ENCODE measurements around the gene RAB15.
"Not testable (repeated sequence)": the region's sequence is repeated elsewhere in the genome, so short reads cannot be mapped to it uniquely, and the experiment has no call there.

RAB15 gene

GRCh38 chr14:64937821-64938193, 34.3 kb downstream of the RAB15 start:
- DNase-seq (ENCODE audit: low read depth in 2 of 2): no peak

DNA sequence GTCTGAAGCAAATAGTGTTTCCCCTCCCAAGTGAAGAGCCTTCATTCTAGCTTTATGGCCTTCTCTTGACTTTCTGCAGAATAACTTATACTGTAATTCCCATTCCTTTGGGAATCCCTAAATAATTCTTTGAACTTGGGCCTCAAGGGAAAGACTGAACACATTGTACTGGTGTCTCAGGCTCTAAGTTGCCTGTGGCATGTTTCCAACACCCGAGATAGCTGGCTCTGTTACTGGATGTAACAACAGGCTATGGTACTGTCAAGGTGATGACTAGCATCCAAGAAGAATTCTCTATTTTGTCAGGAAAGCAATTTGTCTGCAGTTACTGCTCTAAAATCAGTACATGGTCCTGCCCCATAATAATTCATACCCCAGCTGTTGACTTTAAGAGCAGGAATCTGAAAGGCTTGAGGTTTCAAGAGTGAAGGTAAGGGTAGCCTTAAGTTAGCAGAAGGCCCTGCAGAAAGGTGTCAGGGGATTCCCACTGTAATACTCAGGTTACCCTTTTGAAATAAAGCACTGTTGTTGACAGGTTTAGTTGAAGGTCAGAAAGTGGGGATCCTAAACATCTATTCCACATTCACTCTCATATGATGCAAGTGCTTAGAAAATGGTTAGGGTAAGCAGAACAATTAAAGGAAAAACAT, 34.8 kb downstream of the RAB15 start:
- DNase-seq (ENCODE audit: low read depth in 2 of 2): no peak

DNA sequence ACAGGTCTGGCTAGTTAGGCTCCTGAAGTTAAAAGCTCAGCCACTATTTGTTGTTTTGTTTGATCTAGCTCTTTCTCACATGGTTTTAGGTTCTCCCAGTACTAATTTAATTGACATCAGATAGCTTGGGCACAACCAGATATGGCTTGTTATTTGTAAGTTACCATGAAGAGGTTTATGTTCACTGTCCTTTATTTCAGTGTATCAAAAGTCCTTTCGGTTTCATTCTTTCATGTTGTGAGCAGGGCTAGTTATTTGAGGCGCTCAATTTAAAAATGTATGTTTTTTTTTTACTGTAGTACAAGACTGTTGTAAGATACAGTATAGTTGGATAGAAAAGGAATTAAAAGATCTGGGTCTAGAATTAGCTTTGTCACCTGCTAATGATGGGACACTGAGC, 36.6 kb downstream of the RAB15 start:
- no peak for DNase-seq (ENCODE audit: low read depth in 2 of 2)

DNA sequence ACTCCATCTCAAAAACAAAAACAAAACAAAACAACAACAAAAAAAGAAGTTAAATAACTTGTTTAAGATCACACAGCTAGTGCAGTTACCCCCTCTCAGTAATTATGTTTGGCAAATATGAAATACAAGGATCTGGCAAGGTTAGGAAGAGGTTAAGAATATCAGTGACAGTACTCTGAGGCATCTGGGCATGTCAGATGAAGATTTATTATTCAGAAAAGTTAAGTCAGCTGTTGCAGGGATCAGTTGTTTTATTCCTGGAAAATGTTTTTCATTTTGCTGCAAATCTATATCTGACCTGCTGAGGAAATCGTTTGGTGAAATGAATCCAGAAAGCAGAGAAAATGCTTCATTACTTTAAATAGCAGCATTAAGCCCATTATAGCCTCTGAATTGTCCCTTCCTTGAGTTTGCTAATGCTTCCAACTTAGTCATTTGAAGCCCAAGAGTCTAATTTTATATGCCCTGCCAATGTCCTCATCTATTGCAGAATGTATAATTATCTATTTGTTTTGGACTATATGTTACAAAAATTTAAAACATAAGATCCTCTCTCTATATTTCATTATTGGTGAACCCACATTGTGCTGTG, 37.7 kb downstream of the RAB15 start:
- DNase-seq (ENCODE audit: low read depth in 2 of 2): no peak

GRCh38 chr14:64932231-64932630, 39.9 kb downstream of the RAB15 start:
- no peak for DNase-seq (ENCODE audit: low read depth in 2 of 2)

DNA sequence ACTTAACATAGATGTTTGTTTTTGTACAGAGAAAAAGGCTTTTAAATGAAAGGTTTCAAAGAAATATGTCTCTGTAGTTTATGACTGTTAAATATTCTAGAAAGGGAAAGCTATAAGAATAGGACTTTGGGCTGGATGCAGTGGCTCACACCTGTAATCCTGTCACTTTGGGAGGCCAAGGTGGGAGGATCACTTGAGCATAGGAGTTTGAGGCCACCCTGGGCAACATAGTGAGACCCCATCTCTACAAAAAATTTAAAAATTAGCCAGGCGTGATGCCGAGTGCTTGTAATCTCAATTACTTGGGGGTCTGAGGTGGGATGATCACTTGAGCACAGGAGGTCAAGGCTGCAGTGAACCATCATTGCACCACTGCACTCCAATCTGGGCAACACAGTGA, 41.0 kb downstream of the RAB15 start:
- no peak for DNase-seq (ENCODE audit: low read depth in 2 of 2)

DNA sequence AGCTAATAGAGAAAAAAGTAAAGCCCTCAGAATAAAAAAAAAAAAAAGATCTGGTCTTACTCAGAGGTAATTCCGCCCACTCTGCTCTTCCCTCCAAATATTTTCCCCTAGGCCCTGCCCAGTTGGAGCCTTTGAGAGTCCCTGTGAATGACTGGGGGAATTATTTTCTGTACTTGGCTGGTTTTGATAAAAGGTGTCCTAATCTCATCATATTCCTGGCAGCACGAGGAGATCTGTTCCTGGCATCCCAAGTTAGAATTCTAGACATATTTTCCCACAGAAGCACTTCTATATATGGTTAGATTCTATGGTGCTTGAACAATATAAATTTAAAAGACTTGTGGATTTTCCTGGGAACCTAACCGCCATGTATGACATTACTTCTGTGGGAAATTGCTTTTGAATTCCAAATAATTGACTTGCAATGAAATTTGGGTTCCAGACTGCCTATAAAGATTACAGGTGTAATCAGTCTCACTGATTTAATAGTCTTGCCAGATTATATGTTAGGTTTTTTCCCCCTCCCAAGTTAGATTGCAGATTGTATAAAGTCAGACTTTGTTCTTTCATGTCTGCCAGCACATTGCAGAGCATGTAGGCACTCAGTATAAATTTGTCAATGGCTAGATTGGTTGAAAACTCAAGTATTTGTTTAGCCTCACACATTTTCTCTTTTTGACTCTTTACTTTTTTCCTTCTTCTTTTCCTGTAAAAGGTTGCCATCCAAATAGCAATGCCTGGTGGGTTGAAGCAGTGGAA, 41.9 kb downstream of the RAB15 start:
- DNase-seq (ENCODE audit: low read depth in 2 of 2): no peak

DNA sequence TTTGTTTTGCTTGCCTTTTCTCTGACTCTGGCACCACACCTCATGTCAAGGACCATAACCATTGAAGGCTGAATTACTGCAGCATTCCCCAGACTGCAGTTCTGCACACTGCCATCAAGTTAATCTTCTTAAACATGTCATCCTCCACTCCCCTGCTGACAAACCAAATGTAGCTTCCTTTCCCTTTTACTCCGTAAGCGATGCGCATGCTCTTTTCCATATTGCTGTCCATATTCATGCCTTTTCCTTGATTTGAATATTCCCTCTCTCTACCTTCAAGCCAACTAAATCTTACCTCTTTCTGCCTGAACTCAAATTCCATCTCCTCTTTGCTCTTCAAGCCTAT, 43.1 kb downstream of the RAB15 start:
- DNase-seq (ENCODE audit: low read depth in 2 of 2): no peak

DNA sequence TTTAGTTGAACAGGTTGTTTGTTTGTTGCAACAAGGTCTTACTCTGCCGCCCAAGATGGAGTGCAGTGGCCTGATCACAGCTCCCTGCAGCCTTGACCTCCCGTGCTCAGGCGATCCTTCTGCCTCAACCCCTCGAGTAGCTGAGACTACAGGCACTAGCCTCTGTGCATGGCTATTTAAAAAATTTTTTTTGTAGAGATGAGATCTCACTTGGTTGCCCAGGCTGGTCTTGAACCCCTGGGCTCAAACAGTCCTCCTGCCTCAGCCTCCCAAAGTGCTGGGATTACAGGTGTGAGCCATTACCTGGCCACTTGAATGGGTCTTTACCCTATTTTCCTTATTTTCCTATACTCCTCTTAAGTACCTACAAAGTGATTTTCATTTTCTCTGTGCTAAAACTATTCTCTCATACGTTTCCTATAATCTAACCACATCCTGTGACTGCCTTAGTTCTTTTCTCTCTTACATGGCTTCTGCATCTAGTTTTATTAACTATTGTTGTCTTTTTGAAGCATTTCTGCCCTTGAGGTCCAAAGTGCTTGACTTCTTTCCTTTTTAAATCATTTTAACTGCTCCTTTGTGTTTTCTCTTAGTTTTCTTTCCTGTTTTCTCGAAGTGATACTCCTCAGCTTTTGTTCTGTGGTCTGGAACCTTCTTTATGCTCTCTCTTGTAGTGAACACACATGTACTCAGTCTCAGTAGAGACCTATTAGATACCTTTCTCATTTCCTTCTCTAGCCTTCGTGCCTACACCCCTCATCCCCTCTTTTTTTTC, 43.7 kb downstream of the RAB15 start:
- no peak for DNase-seq (ENCODE audit: low read depth in 2 of 2)

DNA sequence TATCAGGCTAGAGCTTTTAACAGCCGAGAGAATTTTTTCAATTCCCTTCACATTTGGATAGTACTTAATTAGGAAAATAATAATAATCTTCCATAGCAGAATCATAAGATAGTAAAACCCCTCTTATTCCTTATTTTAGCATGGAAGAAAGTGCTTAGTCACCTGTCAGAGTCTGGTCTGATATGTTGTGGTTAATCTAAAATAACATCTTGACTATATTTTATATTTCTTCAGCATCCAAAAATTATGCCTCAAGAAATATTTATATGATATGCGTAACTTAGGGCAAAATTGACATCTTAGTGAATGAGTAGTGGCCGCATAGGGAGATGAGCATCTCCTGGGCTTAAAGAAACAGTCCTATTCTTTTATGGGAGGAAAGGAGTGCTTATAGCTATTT, 45.1 kb downstream of the RAB15 start:
- DNase-seq (ENCODE audit: low read depth in 2 of 2): no peak

GRCh38 chr14:64926398-64926995, 45.6 kb downstream of the RAB15 start:
- no peak for DNase-seq (ENCODE audit: low read depth in 2 of 2)

GRCh38 chr14:64923015-64923414, 49.1 kb downstream of the RAB15 start:
- DNase-seq (ENCODE audit: low read depth in 2 of 2): no peak

GRCh38 chr14:64920465-64920864, 51.7 kb downstream of the RAB15 start:
- no peak for DNase-seq (ENCODE audit: low read depth in 2 of 2)

GRCh38 chr14:64919618-64920017, 52.5 kb downstream of the RAB15 start:
- DNase-seq (ENCODE audit: low read depth in 2 of 2): no peak

- DNase-seq (ENCODE audit: low read depth in 2 of 2): no peak
Observed at GRCh38 chr14:64919215-64919614, 52.9 kb downstream of the RAB15 start.

DNA sequence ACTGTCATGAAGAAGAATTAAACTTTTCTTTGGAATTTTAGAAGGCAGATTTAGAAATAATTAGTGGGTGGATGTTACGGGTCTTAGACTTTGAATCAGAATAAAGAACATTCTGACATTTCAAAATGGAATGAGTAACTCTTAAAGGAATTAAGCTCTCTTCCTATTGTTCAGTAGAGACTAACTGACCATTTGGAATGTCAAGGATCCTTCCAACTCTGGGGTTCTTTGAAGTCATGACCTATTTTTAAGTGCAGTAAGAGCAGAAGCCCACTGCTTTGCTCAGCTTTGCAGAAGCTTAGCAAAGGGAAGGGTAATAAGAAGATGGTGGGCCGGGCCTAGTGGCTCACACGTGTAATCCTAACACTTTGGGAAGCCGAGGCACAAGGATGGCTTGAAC, 53.9 kb downstream of the RAB15 start:
- no peak for DNase-seq (ENCODE audit: low read depth in 2 of 2)

DNA sequence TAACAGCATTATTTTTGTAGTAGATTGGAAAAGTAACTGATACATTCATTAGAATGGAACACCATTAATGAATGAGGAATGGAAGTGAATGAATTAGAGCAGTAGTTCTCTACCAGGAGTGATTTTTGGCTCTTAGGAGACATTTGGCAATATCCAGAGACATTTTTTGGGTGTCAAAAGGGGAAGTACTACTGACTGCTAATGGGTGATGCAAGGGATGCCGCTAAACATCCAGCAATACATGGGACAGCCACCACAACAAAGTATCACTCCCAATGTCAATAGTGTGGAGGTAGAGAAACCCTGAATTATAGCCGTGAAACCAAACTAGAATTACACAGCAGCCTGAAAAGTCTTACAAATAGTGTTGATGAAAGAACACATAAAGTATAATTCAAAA, 56.3 kb downstream of the RAB15 start:
- DNase-seq (ENCODE audit: low read depth in 2 of 2): no peak

- DNase-seq (ENCODE audit: low read depth in 2 of 2): no peak
Observed at GRCh38 chr14:64915029-64915424, 57.1 kb downstream of the RAB15 start.

DNA sequence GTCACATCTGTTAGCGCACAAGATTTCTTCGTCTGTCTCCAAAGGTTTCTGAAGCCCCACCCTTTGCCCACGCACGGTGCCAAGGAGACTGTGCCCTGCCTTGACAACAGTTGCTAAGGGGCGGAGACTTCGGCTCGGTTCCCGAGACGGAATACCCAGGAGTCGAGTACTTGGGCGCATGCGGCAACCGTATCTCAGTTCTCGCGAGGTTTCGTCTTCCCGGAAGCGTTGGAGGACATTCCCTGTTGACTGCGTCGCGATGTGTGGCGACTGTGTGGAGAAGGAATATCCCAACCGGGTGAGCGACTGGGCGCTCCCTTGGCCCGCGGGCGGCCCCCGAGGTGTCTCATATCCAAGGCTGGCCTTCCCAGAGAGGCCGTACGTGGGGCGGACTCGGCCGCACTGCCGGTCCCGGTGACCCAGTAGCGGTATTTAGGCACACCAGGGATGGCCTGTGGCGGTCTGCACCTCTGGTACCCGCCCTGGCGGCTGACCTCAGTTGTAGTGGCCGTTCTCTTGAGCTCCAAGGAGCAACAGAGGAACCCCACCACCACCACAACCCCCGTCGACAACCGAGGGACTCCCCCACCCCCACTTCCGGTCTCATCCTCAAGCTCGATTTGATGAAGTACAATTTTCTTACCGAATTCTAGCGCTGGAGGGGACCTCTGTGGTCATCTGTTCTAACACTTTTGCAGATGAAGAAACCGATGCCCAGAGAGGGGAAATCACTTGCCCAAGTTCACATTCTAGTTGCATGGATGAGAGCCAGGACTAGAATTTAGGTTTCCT, 57.7 kb downstream of the RAB15 start, which contains the start of gene CHURC1:
CHURC1 (plus strand) TSS at position 219 of the 792 bp plus-strand sequence; CDS start at position 260, 41 bp downstream.
- DNase-seq (ENCODE audit: low read depth in 2 of 2): peak; percentile 88 to 94

DNA sequence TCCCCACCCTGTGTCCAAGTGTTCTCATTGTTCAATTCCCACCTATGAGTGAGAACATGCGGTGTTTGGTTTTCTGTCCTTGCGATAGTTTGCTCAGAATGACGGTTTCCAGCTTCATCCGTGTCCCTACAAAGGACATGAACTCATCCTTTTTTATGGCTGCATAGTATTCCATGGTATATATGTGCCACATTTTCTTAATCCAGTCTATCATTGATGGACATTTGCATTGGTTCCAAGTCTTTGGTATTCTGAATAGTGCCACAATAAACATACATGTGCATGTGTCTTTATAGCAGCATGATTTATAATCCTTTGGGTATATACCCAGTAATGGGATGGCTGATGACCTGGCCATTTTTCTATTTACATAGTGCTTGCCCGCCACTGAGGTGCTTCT, 58.7 kb downstream of the RAB15 start:
- not testable (repeated sequence) for DNase-seq (ENCODE audit: low read depth in 2 of 2)

DNA sequence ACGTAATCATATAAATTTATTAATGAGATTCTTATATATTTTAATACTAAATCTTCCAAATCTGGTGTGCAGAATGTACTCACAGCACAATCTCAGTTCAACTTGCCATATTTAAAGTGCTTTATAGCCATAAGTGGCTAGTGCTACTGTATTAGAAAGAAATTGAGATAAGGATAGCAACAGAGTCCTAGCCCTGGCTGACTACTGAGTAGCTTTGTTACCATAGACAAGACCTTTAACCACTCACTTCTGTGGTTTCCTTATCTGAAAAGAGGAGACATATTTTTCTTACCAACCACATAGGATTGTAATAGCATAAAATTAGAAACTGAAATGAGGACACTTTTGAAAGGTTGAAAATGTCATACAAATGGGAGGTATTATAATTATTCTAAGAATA, 59.9 kb downstream of the RAB15 start:
- DNase-seq (ENCODE audit: low read depth in 2 of 2): no peak

Data from stimulated activated CD4-positive, alpha-beta T cell treated with anti-CD3 and anti-CD28 coated beads, Interleukin-1b, Interleukin-23, amount 100 ng/mL, for 1 hour (primary cell).